HG02870 (cell line): ENCODE measurements around the gene SEMA5A.

Experiments
- ATAC-seq: cut with Tn5 transposase; IDR thresholded peaks from one replicate; pipeline ENCODE4 v1.9.1; 2021; ENCODE audit warnings: mild to moderate bottlenecking, moderate library complexity; ENCODE audit not compliant: unreplicated experiment

SEMA5A gene

GRCh38 chr5:9483243-9483642 lies 62.6 kb downstream of the SEMA5A start:
- no peak for ATAC-seq

DNA sequence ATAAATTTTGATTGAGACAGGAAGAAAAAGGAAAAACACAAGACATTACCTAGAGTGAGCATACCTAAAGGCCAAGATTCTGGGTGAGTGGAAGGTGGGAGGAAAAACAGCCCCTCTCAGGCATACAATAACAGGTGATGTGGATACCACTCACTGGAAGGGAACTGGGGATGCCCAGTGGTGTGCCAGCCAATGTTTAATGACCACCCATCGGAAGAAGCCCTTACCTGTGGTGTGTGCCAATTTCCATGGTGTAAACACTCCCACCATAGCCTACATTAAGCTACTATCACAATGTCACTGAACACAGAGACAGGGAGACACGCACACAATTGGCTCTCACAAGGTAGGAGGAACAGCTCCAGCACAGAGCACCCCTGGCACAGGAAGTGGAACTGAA lies 63.5 kb downstream of the SEMA5A start:
- ATAC-seq, result no peak

DNA sequence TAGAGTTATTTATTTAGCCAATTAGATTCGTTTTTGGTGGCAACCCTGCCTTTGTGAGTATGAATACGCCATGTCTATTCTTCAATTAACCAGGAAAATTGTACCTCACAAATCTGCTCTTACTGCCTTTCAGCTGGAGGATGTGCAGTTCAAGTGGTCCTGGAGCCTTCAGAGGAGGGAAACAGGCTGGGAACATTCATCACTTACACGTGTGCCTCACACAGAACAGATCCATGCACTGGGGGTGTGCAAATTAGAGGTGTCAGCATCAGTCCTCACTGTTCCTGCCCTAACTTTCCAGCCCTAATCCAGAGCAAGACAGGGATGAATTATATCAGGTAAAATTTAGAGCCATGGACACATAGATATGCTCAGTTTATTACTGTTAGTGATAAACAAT lies 65.4 kb downstream of the SEMA5A start:
- ATAC-seq, result no peak

DNA sequence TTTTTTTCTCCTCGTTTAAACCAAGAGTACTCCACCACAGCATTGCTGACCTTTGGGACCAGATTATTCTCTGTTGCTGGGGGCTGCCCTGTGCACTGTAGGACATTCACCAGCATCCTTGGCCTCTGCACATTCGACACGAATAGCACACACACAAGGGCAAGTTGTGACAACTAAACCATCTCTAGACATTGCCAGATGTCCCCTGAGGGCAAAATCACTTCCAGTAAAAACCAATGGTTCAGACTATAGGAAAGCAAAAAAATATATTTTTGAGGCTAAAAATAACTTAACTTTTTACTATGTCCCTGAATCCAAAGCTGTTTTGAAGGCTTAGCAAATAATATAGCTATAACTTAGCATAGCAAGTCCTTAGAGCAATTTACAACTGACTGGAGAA lies 65.9 kb downstream of the SEMA5A start:
- no peak for ATAC-seq

- ATAC-seq, result no peak
These were observed 66.5 kb downstream of the SEMA5A start for GRCh38 chr5:9479361-9479760.

GRCh38 chr5:9477537-9477936 lies 68.3 kb downstream of the SEMA5A start:
- no peak for ATAC-seq

DNA sequence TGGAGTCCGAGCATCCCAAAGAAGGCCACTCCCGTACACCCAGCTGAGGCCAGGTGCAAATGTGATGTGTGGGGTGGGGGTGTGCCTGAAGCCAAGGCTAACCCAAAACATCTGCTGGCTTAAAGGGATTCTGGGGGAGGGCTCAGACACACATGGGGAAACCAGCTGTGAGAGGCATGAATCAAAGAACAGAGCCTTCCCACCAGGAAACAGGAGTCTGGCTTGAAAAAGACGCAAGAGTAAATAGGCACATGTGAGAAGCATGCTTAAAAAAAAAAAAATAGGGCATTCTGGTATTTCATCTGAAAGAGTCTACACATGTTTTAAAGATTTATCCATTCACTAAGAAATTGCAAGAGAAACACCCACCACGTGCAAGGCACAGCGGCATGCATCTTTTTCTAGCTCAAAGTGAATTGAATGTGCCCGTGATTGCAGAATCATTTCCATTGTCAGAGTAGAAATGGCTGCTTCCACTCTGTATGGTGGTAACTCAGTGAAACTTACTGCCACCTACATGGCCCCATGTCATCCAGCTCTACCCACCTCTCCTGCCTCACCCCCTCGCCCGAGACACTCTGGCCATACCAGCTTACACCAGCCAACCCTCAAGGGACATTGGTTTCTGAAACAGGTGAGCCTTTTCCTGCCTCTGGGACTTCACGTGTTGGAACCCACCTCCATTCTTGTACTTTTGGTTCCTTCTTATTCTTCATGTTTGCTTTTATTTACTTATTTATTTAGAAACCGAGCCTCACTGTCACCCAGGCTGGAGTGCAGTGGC lies 71.5 kb downstream of the SEMA5A start:
- ATAC-seq, result no peak

- ATAC-seq, result no peak
These were observed 72.3 kb downstream of the SEMA5A start for GRCh38 chr5:9473624-9474023.

DNA sequence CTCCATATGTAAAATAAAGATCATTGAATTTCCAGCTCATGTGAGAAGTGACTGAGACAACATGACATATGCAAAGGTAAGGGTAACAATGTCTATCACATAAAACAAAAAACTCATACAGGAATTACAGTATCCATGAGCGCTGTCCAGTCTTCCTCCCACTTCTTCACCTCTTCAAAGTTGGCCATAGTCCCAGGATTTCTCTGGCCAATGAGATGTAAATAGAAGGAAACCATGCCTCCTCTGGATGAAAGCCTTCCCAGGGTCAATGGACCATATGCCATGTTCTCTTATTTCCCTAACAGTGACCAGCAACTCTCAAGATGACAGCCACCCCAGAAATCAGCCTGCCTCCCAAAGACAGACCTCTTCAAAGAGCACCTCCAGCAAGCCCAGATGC lies 75.5 kb downstream of the SEMA5A start:
- ATAC-seq, result no peak

DNA sequence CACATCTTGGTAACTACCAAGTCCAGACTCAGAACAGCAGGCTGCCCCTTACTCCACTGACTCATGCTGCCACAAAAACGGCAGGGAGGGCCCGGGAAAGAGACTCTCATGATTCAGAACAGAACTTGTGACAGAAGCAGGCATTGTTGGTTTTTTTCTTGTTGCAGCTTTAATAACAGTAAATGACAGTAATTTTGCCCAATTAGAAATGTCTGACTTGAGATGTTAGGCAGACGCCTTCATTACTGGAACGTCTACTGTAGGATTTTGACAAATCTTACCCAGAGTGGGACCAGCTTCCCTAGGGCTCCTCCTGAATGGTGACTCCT lies 77.9 kb downstream of the SEMA5A start:
- no peak for ATAC-seq

DNA sequence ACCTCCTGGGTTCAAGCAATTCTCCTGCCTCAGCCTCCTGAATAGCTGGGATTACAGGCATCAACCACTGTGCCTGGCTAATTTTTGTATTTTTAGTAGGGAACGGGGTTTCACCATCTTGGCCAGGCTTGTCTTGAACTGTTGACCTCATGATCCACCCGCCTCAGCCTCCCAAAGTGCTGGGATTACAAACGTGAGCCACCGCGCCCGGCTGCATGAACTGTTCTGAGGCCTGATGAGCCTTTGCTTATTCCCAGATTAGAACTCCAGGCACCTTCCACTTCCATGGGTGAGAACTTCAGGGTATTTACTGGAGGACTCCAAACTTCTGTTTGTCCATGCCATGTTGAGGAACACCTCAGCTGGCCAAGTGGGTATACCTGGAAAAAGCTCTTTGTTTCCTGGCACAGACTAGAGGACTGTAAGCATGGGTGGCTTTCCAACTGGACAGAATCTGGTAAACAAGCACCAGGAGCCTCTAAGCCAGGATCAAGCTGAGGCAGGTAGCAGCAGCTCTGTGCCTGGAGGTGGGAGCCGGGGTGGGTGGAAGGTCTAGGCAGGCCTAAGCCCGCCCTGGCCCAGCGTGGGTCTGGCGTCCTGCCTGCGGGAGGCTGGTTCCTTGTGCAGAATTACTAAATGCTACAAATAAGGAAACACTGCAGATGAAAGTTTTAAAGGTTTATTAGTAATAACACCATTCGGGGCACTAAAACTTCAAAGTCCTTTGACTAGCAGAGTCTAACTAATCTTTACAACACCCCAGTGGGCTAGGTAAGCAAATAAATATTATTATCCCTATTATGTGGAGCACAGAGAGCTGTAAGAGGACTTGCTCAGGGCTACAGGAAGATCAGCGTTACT lies 78.4 kb downstream of the SEMA5A start:
- no peak for ATAC-seq

DNA sequence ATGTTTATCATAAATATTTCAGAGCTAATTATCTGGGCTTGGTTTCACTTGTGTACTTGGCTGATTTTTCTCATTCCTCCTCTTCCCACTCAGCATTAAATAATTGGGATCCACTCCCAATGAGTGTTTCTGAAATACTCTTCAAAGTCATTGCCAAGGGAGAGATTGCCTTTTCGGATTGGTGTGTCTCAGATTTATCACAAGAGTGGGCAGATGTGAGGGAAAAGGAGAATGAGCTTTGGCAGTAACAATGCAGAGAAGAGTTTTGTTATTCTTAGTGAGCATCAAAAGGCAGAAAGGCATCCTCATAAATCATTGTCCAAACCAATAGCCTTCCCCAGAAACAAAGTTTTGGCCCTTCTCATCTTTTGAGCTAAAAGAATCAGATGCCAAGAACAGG lies 79.2 kb downstream of the SEMA5A start:
- no peak for ATAC-seq

- ATAC-seq, result no peak
These were observed 81.4 kb downstream of the SEMA5A start for GRCh38 chr5:9464478-9464877.

DNA sequence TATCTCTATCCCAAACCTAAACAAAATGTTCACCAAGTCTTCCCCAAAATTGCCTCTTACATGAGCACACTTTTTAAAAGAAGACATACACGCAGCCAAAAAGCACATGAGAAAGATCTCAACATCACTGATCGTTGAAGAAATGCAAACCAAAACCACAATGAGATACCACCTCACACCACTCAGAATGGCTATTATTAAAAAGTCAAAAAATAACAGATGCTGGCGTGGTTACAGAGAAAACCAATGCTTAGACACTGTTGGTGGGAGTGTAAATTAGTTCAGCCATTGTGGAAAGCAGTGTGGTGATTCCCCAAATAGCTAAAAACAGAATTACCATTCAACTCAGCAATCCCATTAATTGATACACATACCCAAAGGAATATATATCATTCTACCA lies 83.8 kb downstream of the SEMA5A start:
- no peak for ATAC-seq

- no peak for ATAC-seq
These were observed 84.8 kb downstream of the SEMA5A start for GRCh38 chr5:9460885-9461645.

- ATAC-seq, result no peak
These were observed 89.3 kb downstream of the SEMA5A start for GRCh38 chr5:9456435-9457042.

DNA sequence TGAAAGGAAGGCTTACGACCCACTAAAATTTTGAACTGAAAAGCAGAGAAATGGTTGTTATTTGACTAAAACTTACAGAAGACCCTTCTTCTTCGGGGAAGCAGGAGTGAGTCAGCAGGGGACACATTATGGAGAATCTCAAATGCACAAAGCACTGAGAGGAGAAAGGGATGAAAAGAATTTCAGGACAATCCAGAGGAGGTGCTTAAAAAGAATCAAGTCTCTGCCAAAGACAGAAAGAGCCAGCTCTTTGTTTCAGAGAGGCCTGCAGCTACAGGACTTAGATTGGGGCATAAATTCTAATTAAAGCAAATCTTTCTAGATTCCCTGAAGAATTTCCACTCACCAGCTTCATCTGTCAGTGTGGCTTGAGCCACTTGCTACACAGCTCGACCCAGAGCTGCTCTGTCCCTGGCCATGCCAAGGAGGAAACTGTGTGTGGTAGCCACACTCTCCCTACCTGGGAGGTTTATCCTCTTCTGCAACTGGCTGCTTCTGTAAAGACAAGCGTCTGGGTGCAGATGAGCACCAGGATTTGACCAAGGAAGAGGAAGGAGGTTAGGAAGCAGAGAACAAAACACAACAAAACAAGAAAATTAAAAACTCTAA lies 89.9 kb downstream of the SEMA5A start:
- no peak for ATAC-seq

- no peak for ATAC-seq
These were observed 91.4 kb downstream of the SEMA5A start for GRCh38 chr5:9454491-9454890.

- ATAC-seq, result no peak
These were observed 91.8 kb downstream of the SEMA5A start for GRCh38 chr5:9454012-9454481.

- no peak for ATAC-seq
These were observed 92.3 kb downstream of the SEMA5A start for GRCh38 chr5:9453480-9454011.
